HuH-7.5 (cell line): Measurements from ENCODE around the gene HAGH.

Source experiments
- DNase-seq: peaks from one replicate; pipeline ENCODE4 v3.0.0; 2011; ENCODE audit warnings: low spot score

HAGH gene

DNA sequence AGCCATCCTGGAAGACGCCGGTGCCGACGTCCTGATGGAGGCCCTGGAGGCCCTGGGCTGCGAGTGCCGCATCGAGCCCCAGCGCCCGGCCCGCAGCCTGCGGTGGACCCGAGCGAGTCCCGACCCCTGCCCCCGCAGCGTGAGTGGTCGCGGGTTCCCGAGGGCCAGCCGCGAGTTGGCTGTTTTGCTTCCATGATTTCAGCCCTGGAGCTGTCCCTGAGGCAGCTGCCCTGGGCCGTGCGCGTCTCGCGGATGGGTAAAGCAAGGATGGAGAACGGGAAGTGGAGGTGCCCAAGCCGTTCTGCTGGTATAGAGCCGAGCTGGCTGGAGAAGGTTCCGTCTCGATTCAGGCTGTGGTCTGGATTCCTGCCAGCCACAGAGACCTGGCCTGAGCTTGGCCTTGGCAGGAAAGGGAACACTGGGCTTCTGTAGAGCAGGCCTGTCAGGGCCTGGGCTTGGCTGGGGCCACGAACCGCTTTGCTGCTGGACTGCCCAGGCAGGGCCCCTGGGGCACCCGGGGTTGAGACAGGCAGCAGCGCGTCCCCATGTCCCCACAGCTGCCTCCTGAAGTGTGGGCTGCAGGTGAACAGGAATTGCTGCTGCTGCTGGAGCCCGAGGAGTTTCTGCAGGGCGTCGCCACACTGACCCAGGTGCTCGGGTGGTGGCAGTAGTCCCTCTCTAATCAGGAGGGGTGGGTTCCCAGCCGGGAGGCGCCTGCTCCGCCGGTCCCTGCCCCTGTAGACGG lies 52.8 kb downstream of the HAGH start:
- no peak for DNase-seq

DNA sequence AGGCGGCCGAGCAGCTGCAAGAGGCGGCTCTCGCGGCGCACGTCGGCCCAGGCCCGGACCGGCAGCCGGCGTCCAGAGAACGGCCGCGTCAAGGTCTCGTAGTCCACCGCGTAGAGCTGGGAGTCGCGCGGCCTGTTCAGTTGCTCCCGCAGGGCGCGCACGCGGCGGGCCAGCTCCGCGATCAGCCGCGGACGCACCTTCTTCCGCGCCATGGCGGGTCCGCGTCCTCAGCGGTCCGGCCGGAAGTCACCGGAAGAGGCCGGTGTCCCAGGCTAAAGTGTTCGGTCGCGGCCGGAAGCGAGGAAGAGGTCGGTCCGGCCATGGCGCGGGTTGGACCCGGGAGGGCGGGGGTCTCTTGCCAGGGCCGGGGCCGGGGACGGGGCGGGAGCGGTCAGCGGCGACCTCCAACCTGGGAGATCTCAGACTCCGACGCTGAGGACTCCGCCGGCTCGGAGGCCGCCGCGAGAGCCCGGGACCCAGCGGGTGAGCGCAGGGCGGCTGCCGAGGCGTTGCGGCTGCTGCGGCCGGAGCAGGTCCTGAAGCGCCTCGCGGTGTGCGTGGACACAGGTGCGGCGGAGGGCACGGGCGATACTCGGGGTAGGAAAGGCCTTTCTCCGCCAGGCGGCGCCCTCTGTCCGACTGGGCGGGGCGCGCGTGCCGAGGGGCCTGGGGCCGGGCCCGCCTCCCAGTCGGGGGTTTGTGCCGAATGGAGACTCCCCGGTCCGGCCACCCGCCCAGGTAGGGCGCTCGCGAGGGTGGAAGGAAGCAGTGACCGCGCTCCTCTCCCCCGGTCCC lies 53.5 kb downstream of the HAGH start, which contains the start of gene MRPS34:
Gene MRPS34 (minus strand): TSS at position 227 of the 795 bp plus-strand sequence. CDS start 15 bp downstream, at position 212.
- peak; percentile 90 for DNase-seq

DNA sequence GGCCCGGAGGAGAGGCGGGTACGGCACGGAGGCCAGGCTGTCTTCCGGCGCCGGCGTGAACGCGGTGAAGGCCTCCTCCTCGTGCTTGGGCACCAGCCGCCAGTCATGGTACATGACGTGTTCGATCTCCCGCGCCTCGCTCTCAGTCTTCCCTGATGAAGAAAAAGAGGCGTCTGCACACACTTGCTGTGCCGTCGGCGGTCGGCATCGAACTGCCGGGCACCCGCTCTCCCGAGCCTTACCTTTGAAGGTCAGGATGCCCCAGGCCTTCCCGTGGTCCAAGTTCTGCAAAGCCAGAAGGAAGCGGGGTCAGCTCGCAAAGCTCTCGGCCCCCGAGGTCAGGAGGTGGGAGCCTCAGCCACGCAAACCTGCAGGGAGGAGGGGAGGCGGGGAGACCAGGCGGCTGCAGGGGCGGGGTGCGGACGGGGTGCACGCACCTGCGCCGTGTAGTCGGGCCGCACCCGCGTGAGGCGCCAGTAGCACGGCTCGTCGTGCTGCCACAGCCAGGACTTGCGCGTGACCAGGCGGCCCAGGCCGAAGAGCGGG lies 54.2 kb downstream of the HAGH start, which contains the start of gene EME2:
Gene EME2 (plus strand): TSS at position 449 of the 546 bp plus-strand sequence. CDS start 418 bp downstream, outside the sequence.
- DNase-seq = peak; percentile 55

DNA sequence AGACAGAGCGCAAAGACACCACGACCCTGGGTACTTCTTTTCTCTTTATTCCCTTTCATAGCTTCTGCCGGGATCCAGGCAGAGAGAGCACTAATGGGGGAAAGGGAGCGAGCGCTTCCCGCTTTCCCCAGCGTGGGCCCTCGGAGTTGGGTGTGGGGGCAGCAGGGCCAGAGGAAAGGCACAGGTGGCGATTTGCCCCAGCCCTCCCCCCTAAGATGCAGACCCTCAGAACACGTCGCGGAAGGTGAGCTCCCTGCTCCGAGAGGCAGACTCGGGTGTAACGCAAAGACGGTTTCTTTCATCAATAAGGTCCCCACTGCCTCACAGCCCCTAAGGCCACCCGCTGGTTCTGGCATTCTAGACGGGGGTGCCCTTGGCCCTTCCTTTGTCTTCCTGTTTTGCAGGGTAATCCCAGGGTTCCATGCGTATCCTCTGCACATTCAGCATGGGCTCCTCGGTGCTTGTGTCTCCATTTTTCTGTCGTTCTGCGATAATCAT lies 54.7 kb downstream of the HAGH start:
- DNase-seq = no peak

DNA sequence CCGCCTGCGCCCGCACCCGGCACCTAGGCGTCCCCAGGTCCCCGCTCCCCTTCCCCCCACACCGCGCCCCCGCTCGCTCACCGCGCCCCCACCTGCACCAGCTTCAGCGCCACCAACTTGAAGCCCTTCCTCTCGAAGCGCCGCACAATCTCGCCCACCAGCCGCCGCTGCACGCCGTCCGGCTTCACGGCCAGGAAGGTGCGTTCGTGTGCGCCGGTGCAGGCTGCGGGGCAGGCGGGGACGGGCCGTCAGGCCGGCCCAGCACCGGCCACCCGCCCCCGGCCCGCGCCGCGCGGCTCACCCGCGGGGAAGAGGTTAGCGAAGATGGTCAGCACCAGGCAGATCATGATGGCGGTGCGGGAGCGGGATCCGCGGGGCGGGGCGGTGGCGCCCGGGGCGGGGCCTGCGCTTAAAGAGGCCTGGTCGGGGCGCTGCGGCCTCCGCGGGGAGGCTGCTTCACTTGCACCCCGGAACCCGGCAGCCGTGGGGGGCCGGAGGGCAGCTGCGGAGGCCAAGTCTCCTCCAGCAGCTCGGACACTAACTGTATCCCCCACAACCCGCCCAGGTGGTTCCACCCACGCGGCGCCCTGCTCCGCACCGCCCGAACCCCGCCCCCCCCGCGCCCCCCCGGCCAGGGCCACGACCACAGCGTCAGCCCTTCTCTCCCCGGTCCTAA lies 55.3 kb downstream of the HAGH start, which contains the start of gene NME3:
Gene NME3 (minus strand): TSS at position 356 of the 676 bp plus-strand sequence. CDS start 9 bp downstream, at position 347.
- DNase-seq = peak; percentile 83

DNA sequence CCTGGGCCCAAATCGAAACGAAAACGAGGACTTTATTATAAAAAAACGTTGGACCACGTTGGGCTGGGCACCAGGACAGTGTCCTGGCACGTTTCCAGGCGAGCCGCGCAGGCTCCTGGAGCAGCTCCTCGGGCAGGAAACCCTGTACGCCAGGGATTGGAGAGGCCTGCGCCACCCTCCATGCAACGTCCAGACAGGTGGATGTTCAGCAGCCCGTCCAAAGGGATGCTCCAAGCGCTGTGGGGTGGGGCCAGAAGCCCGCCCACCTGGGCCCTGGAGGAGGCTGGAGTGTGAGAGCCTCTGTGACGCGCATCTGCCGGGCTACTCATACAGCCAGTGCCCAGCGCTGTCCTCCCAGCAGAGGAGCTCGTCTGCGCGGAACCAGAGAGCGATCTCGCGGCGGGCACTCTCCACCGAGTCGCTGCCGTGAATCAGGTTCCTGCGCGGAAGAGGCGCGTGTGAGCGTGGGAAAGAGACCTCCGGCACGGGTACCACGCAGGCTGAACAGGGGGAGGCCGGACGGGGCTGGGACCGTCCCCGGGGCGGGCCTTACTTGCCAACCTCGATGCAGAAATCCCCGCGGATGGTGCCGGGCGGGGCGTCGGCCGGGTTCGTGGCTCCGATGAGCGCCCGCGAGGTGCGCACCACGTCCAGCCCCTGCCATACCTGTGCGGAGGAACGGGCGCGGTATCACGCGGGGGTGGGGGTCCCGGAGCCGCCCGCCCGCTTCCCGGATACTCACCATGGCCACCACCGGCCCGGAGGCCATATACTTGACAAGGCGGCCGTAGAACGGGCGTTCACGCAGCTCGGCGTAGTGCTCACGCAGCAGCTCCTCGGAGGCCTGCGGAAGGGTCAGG lies 56.1 kb downstream of the HAGH start:
- DNase-seq = peak; percentile 47

DNA sequence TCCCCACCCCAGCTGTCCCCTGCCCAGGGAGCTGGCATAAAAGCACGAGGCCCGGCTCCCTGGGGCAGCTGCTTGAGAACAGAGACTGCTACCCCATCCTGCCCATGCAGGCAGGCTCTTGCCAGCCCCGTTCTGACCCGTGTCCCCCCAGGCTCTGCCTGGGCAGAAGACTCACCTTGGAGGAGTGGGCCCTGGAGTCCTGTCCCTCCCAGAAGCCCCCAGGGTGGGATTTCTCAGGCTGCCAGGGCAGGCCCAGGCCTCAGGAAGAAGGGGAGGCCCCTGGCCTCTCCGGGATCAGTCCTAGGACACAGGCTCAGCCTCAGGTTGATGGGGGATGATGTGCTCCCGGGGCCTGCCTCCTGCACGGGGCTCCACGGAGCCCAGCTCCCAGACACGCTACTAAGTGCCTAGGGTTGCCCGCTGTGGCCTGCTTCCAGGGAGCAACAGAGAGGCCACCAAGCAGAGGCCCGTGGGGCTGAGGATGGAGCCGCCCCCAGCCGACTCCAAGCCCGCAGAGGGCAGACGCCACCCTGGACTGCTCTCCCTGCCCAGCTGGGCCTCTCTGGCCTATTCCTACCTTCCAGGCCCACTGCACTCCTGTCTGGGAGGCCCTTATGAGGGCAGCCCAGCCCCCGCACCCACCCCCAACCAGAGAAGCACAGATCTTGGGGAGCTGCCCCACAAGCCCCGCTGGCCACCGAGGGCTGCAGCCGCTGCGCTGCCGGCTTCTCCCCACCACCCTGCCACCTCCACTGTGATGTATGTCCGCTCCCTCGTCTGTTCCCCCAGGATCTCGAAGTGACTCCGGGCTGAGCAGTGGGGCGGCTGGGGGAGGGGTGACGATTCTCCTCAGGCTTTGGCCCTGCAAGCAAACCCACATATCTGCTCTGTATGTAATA lies 57.0 kb downstream of the HAGH start:
- no peak for DNase-seq

DNA sequence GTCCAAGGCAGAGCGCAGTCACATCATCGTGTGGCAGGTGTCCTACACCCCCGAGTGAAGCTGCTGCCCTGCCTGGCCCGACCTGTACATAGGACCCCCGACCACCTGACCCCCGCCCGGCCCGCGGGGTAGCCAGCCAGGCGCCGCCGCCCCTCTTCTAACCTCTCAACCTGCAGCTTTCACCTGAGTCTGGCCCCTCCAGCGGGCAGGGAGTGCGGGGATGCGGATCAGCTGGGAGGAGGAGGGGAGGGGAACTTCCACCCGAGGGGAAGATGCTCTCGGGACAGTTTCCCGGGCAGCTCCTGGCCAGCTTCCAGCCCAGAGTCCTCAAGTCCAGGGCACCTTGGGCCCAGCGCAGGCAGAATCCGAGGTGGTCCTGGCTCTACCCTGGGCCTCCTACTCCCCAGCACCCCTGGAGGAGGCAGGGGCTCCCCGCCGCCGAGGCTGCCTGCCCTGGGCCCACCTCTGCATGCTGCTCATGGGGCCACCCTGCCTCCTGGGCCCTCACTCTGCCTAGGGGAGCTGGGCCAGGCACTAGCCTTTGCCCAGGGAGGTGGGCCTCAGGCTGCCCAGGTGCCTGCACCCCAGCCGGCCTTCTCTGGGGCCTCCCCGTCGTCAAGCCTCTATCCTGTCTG lies 57.7 kb downstream of the HAGH start:
- no peak for DNase-seq

DNA sequence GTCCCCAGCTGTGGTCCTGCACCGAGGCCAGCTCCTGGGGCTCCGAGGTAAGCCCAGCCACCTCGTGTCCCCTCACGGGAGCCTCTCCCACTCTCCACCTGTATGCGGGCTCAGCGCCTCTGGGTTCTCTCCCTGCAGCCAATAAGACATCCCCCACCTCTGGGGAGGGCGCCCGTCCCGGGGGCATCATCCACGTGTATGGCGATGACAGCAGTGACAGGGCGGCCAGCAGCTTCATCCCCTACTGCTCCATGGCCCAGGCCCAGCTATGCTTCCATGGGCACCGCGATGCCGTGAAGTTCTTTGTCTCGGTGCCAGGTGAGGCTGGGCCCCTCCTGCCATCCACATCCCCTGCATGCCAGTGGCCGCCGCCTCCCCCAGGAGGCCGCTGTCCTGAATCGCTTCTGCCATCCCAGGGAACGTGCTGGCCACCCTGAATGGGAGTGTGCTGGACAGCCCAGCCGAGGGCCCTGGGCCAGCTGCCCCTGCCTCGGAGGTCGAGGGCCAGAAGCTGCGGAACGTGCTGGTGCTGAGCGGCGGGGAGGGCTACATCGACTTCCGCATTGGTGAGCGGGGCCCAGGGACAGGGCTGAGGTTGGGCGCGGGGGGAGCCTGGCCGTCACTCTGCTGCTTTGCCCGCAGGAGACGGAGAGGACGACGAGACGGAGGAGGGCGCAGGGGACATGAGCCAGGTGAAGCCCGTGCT lies 58.4 kb downstream of the HAGH start:
- no peak for DNase-seq

DNA sequence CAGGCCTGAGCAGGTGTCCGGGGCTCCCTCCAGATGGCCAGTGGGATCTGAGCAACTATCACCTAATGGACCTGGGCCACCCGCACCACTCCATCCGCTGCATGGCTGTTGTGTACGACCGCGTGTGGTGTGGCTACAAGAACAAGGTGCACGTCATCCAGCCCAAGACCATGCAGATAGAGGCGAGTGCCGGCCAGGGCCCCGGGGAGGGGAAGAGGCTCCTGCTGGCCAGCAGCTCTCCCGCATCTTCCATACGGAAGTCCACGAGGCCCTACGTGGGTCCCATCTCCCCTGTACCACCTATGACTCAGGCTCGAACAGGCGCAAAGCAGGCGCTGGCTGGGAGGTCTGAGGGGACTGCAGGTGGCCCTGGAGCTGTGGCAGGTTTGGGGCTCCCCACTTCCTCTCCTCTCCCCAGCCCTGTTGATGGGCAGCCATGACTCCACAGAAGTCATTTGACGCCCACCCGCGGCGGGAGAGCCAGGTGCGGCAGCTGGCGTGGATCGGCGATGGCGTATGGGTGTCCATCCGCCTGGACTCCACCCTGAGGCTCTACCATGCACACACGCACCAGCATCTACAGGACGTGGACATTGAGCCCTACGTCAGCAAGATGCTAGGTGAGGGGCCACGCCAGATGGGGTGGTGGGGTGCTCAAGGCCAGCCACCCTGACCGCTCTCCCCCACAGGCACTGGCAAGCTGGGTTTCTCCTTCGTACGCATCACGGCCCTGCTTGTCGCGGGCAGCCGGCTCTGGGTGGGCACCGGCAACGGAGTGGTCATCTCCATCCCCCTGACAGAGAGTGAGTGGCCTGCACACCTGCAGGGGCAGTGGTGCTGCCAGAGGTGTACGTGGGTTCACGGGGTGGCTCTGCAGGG lies 59.3 kb downstream of the HAGH start:
- no peak for DNase-seq

DNA sequence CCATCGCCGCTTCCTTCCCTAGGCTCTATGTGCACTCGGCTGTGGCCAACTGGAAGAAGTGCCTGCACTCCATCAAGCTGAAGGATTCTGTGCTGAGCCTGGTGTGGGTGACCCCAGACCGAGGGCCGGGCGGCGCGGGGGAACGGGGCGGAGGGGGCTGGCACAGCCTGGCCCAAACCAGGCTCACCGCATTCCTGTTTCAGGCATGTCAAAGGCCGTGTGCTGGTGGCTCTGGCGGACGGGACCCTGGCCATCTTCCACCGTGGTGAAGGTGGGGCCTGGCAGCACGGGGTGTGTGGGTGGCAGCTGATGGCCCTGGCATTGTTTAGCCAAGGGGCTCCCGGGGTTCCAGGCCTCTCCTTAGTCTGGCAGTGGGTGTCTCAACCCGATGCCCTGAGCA lies 59.9 kb downstream of the HAGH start:
- DNase-seq = no peak

DNA sequence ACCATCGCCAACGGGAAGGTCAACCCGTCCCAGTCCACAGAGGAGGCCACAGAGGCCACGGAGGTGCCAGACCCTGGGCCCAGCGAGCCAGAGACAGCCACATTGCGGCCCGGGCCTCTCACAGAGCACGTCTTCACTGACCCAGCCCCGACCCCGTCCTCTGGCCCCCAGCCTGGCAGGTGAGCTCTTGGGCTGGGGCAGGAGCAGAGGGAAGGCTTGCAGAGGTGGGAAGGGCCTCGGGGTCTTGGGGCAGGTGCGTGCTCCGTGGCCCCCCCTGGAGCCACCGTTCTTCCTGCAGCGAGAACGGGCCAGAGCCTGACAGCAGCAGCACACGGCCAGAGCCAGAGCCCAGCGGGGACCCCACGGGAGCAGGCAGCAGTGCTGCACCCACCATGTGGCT lies 60.4 kb downstream of the HAGH start:
- no peak for DNase-seq

DNA sequence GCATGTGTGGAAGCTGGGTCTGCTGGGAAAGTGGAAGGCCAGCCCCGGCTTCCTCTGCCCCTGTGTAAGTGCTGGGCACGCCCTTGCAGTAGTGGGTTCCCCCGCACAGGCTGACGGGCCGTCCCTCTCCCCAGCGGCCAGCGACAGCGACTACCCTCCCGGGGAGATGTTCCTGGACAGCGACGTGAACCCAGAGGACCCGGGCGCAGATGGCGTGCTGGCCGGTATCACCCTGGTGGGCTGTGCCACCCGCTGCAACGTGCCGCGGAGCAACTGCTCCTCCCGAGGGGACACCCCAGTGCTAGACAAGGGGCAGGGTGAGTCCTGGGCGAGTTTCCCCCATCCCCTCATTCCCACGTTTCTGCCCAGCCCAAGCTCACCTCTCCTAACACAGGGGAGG lies 60.8 kb downstream of the HAGH start:
- no peak for DNase-seq

DNA sequence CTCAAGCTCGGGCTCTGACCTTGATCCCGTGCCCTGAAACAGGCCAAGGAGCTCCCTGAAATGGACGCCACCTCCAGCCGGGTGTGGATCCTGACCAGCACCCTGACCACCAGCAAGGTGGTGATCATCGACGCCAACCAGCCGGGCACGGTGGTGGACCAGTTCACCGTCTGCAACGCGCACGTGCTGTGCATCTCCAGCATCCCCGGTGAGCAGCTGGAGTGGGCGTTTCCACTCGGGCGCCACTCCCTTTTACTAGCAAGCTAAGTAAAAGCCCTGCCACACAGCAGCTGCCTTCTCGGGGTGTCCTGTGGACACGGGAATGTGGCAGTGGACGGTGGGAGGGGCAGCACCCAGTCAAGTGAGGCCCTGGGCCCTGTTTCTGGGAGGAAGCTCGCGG lies 61.7 kb downstream of the HAGH start:
- no peak for DNase-seq

DNA sequence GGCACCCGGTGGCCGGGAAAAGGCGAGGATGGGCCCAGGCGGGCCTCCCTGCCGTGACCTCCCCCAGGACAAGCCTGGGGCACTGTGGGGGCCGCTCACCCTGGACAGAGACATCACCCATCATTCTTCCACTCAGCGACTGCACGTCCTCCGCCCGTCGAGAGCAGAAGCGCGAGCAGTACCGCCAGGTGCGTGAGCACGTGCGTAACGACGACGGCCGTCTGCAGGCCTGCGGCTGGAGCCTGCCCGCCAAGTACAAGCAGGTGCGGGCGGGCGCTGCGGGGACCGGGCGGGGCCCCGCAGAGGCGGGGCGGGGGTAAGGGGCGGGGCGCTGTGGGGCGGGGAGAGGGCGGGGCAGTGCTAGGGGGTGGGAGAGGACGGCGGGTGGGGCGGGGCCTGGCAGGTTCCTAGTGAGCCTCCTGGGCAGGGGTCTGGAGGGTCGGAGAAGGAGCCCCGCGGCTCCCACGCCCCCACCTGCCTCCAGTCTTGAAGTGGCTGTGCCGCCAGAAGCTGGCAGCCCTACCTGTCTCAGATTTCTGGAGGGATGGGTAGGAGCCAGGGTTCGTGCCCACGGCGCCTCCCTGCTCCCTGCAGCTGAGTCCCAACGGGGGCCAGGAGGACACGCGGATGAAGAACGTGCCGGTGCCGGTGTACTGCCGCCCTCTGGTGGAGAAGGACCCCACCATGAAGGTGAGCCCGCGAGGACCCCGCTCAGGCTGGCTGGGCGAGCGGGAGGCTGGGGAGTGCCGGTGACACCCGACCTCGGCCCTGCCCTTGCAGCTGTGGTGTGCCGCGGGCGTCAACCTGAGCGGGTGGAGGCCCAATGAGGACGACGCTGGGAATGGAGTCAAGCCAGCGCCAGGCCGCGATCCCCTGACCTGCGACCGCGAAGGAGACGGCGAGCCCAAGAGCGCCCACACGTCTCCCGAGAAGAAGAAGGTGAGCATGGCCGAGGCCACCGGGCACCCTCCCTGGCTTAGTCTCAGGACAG lies 62.8 kb downstream of the HAGH start:
- peak; percentile 58 for DNase-seq

DNA sequence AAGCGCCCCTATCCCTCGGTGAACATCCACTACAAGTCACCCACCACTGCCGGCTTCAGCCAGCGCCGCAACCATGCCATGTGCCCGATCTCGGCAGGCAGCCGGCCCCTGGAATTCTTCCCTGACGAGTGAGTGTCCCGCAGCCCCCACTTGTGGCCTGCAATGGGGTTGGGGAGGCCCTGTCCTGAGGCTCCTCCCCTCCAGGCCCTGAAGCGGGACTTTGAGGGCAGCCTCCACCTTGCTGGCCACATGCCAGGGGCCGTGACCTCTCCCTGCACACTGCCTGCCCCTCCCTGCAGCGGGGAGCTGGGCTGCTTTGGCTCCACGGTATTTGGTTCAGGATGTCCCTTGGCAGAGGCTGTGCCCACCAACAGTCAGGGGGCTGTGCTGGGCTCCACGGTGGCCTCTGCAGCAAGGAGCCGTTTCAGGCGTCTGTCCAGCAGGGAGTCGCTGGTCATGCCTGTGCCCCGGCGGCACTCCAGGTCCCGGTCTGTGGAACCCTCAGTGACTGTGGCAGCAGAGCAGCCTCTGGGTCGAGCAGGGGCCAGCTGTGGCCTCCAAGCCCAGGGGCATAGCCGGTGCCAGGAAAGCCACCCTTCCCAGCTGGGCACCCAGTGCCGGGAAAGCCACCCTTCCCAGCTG lies 63.6 kb downstream of the HAGH start:
- DNase-seq = no peak
